ENCODE data around the gene IDH1.
"Not testable (repeated sequence)": the region's sequence is repeated elsewhere in the genome, so short reads cannot be mapped to it uniquely, and the experiment has no call there.

IDH1 gene

GRCh38 chr2:208256192-208256782 is 1.4 kb upstream of the IDH1 start:
- FAIRE-seq: no peak

GRCh38 chr2:208255557-208256106 is 761 bp upstream of the IDH1 start:
- FAIRE-seq: no peak

GRCh38 chr2:208254118-208254870 is 577 bp downstream of the IDH1 start:
- no peak for FAIRE-seq

- FAIRE-seq: peak; percentile 21
Observed at GRCh38 chr2:208253600-208254117, 1.2 kb downstream of the IDH1 start.

- FAIRE-seq: no peak
Observed at GRCh38 chr2:208252716-208253492, 2.0 kb downstream of the IDH1 start.

- no peak for FAIRE-seq
Observed at GRCh38 chr2:208251098-208251497, 3.8 kb downstream of the IDH1 start.

- FAIRE-seq: no peak
Observed at GRCh38 chr2:208250388-208250787, 4.5 kb downstream of the IDH1 start.

GRCh38 chr2:208249296-208249695 is 5.6 kb downstream of the IDH1 start:
- FAIRE-seq: no peak

- FAIRE-seq: no peak
Observed at GRCh38 chr2:208248601-208249000, 6.3 kb downstream of the IDH1 start.

GRCh38 chr2:208245746-208246145 is 9.1 kb downstream of the IDH1 start:
- FAIRE-seq: no peak

- FAIRE-seq: no peak
Observed at GRCh38 chr2:208244422-208244821, 10.4 kb downstream of the IDH1 start.

GRCh38 chr2:208240619-208241209 is 14.2 kb downstream of the IDH1 start:
- FAIRE-seq: peak; percentile 5

GRCh38 chr2:208239770-208240493 is 14.9 kb downstream of the IDH1 start:
- no peak for FAIRE-seq

- no peak for FAIRE-seq
Observed at GRCh38 chr2:208235860-208236259, 19.0 kb downstream of the IDH1 start.

- FAIRE-seq: no peak
Observed at GRCh38 chr2:208234786-208235185, 20.1 kb downstream of the IDH1 start.

- FAIRE-seq: no peak
Observed at GRCh38 chr2:208228476-208228875, 26.4 kb downstream of the IDH1 start.

GRCh38 chr2:208227581-208228232 is 27.2 kb downstream of the IDH1 start:
- FAIRE-seq: no peak

- FAIRE-seq: no peak
Observed at GRCh38 chr2:208224802-208225201, 30.1 kb downstream of the IDH1 start.

- no peak for FAIRE-seq
Observed at GRCh38 chr2:208222351-208222750, 32.5 kb downstream of the IDH1 start.

GRCh38 chr2:208221873-208222272 is 33.0 kb downstream of the IDH1 start:
- FAIRE-seq: not testable (repeated sequence)

- no peak for FAIRE-seq
Observed at GRCh38 chr2:208210688-208211451, 44.0 kb downstream of the IDH1 start.

Data from islet of Langerhans (tissue), 1 donor.